Measurements from ENCODE around the gene MAP4K3. TPM values are rescaled to one million over a fixed set of nuclear protein-coding genes. Genes with fewer than 3 reads are reported as not detected.

MAP4K3 gene
- total RNA-seq, 1 experiment from 2014 or later: 36.0 TPM

DNA sequence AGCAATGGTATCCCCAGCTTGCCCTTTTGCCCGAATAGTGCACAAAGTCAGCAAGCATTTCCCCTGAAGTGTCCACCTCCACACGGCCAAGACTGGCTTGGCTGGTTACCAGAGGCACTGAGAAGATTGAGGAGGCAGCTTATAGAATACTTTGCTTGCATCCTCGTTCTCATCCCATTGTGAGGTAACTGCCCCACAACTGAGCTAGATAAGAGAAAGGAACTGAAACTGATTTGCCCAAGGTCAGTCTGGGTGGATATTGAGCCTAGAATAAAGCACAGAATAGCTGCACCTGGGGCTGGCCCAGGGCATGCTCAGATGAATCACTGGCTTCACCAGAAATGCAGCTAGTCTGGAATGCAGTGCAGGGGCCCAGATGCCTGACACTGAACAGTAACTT is 32.7 kb upstream of the MAP4K3 start:
- ChIA-PET POLR2A (interaction anchor here (0.7 to 3.2 kb wide), 9 partner anchors 12 to 90 kb away, joined by 3 to 41 read pairs (median 4); partner anchors contain the start of gene MAP4K3), CTCF (interaction anchor here (0.8 to 1.1 kb wide), 4 partner anchors 29 to 227 kb away, joined by 3 to 5 read pairs (median 3); no protein-coding TSS in a partner anchor)
- H3K27ac Mint-ChIP-seq (ENCODE audit: low read depth, unreplicated experiment): peak overlapping the region; percentile 49
- H3K27me3 Mint-ChIP-seq (ENCODE audit: insufficient read depth, unreplicated experiment): no peaks in the 10 kb centered on the region
- peak; percentile 40 for DNase-seq (ENCODE audit: unreplicated experiment)
- H3K4me3 Mint-ChIP-seq (ENCODE audit: unreplicated experiment): peak overlapping the region; percentile 35
- TF ChIP-seq, protein P1, sequence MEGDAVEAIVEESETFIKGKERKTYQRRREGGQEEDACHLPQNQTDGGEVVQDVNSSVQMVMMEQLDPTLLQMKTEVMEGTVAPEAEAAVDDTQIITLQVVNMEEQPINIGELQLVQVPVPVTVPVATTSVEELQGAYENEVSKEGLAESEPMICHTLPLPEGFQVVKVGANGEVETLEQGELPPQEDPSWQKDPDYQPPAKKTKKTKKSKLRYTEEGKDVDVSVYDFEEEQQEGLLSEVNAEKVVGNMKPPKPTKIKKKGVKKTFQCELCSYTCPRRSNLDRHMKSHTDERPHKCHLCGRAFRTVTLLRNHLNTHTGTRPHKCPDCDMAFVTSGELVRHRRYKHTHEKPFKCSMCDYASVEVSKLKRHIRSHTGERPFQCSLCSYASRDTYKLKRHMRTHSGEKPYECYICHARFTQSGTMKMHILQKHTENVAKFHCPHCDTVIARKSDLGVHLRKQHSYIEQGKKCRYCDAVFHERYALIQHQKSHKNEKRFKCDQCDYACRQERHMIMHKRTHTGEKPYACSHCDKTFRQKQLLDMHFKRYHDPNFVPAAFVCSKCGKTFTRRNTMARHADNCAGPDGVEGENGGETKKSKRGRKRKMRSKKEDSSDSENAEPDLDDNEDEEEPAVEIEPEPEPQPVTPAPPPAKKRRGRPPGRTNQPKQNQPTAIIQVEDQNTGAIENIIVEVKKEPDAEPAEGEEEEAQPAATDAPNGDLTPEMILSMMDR (IDR thresholded peaks at IDR 0.05; ENCODE audit: unreplicated experiment): no peak
- no peaks in the 10 kb centered on the region for H3K9me3 Mint-ChIP-seq (ENCODE audit: unreplicated experiment)
- intact Hi-C loops (cut with micrococcal nuclease): no loop called here
- no TSS peak for BruUV-seq (replicated peaks)
- H3K4me1 Mint-ChIP-seq (ENCODE audit: insufficient read depth, unreplicated experiment): peaks cover 34% of the 10 kb centered on the region
- peaks cover 15% of the 10 kb centered on the region for H3K36me3 Mint-ChIP-seq (ENCODE audit: insufficient read depth, unreplicated experiment)

DNA sequence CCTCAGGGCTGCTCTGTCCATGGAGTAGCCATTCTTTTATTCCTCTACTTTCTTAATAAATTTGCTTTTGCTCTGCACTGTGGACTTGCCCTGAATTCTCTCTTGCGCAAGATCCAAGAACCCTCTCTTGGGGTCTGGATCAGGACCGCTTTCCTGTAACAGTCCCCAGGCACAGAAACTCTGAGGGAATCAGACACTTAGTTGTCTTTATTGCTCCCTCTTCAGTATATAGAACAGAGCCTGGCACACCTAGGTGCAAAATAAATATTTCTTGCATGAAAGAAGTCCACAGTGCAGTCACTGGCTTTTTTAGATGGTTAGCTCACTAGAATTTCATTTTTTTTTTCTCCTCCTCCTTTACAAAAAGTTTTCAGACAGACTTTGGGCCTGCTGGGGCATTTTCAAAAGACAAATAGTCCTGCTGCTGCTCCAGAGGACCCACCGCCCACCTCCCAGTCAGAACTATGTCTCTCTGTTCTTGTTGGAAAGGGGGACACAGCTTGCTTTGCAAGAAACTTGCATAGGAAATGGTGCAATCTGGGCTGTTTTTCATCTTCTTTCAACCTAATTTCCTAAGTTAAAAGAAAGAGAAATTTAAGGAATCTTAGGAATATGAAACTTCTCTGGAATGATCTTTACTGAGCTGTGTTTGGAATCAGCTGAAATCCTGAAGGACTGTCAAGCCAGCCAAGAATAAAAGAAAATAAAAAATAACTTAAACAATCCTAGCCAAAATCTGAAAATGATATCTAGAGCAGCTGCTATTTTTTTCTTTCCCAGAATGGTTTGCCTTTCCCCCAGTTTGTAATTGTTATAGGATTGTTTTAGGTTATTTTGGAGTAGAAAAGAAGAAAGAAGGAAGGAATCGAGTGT is 31.7 kb upstream of the MAP4K3 start:
- no TSS peak for BruUV-seq (replicated peaks)
- Mint-ChIP-seq H3K27ac (ENCODE audit: low read depth, unreplicated experiment) (peak overlapping the region; percentile 49), H3K9me3 (ENCODE audit: unreplicated experiment) (no peaks in the 10 kb centered on the region), H3K36me3 (ENCODE audit: insufficient read depth, unreplicated experiment) (peaks cover 7% of the 10 kb centered on the region), H3K4me3 (ENCODE audit: unreplicated experiment) (no peak overlapping the region), H3K27me3 (ENCODE audit: insufficient read depth, unreplicated experiment) (no peaks in the 10 kb centered on the region), H3K4me1 (ENCODE audit: insufficient read depth, unreplicated experiment) (peaks cover 34% of the 10 kb centered on the region)
- no peak for DNase-seq (ENCODE audit: unreplicated experiment)
- intact Hi-C loops (cut with micrococcal nuclease): no loop called here
- TF ChIP-seq, protein P1 (IDR thresholded peaks at IDR 0.05; ENCODE audit: unreplicated experiment): no peak
- ChIA-PET CTCF (interaction anchor here (0.7 to 1.2 kb wide), 6 partner anchors 13 to 91 kb away, joined by 3 read pairs; no protein-coding TSS in a partner anchor), POLR2A (interaction anchor here (0.6 to 3.2 kb wide), 11 partner anchors 13 to 1844 kb away, joined by 3 to 41 read pairs (median 4); partner anchors contain the start of gene MAP4K3)

DNA sequence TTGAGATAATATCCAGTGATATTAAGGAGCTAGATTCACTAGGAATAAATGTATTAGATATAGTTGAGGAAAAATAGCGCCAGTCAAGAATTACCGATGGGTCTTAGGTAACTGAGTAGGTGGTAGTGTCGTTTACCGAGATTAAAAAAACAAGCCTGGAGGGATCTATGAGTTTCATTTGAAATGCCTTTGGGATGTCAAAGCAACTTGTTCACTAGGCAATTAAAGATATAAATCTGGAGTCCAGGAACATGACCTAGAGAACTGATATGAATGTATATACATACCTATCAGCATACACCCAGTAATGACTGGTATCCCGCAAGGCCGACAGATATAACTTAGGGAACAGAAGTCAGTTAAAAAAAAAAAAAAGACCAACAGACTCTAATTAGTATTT is 29.2 kb upstream of the MAP4K3 start:
- Mint-ChIP-seq H3K4me1 (ENCODE audit: insufficient read depth, unreplicated experiment) (peaks cover 34% of the 10 kb centered on the region), H3K4me3 (ENCODE audit: unreplicated experiment) (no peak overlapping the region), H3K27me3 (ENCODE audit: insufficient read depth, unreplicated experiment) (no peaks in the 10 kb centered on the region), H3K27ac (ENCODE audit: low read depth, unreplicated experiment) (no peak overlapping the region), H3K9me3 (ENCODE audit: unreplicated experiment) (no peaks in the 10 kb centered on the region), H3K36me3 (ENCODE audit: insufficient read depth, unreplicated experiment) (peaks cover 7% of the 10 kb centered on the region)
- ChIA-PET POLR2A (interaction anchor here (1.6 kb wide), 1 partner anchor 8 kb away, joined by 3 read pairs; no protein-coding TSS in a partner anchor), CTCF (no interaction called here)
- DNase-seq (ENCODE audit: unreplicated experiment): no peak
- no TSS peak for BruUV-seq (replicated peaks)
- TF ChIP-seq, protein P1 (IDR thresholded peaks at IDR 0.05; ENCODE audit: unreplicated experiment): no peak
- intact Hi-C loops (cut with micrococcal nuclease): no loop called here

DNA sequence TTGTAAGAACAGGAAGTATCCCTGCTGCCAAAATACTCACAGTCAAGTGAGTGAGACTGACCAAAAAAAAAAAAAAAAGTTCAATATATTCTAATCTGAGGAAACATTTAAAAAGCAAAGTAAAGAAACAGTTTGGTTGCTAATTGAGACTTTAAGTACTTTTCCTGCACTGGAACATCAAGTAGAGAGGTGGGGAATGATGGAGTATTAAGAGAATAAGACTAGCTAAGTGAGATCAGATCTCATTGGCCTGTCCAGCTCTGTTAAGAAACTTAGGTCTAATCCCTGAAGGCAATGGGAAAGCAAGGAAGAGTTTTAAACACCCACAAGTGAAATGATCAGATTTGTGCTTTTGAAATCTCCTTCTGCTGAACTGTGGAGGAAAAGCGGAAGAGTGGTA is 27.8 kb upstream of the MAP4K3 start:
- H3K4me3 Mint-ChIP-seq (ENCODE audit: unreplicated experiment): no peak overlapping the region
- H3K27me3 Mint-ChIP-seq (ENCODE audit: insufficient read depth, unreplicated experiment): no peaks in the 10 kb centered on the region
- POLR2A ChIA-PET: interaction anchor here (0.6 to 1.6 kb wide), 5 partner anchors 10 to 238 kb away, joined by 3 to 4 read pairs (median 3); no protein-coding TSS in a partner anchor
- H3K9me3 Mint-ChIP-seq (ENCODE audit: unreplicated experiment): no peaks in the 10 kb centered on the region
- no peak overlapping the region for H3K27ac Mint-ChIP-seq (ENCODE audit: low read depth, unreplicated experiment)
- no peak for DNase-seq (ENCODE audit: unreplicated experiment)
- CTCF ChIA-PET: interaction anchor here (0.6 to 1.3 kb wide), 2 partner anchors 28 to 60 kb away, joined by 4 to 5 read pairs; partner anchors contain the start of gene MAP4K3
- peaks cover 7% of the 10 kb centered on the region for H3K36me3 Mint-ChIP-seq (ENCODE audit: insufficient read depth, unreplicated experiment)
- H3K4me1 Mint-ChIP-seq (ENCODE audit: insufficient read depth, unreplicated experiment): peaks cover 25% of the 10 kb centered on the region
- intact Hi-C loops (cut with micrococcal nuclease): no loop called here
- TF ChIP-seq, protein P1 (IDR thresholded peaks at IDR 0.05; ENCODE audit: unreplicated experiment): no peak
- BruUV-seq (replicated peaks): no TSS peak

Measured in MCF 10A (cell line).